ENCODE measurements around the gene CDH11. TPM values are rescaled to one million over a fixed set of nuclear protein-coding genes. Genes with fewer than 3 reads are reported as not detected.

The CDH11 gene
- total RNA-seq, 1 donor from 2014 or later, result 94.1 TPM

DNA sequence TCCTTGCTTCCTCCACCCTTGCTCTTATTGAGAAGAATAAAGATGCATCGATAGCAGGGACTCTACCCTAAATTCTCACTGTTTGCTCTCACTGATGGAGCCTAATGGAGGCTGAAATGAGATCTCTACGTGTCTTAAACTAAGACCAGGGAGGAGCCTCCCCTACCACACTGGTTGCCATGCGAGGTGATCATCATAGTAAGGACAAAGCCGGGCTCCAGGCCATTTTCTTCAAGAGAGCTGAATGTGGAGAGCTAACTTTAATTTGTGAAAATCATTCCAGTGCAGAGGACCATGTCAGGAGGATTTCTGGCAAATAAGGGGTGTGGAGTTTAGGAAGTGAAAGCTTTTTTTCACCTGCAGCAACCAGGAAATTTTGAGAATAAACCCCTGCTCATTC, 5.6 kb downstream of the CDH11 start:
- peaks cover 7% of the 10 kb centered on the region for H3K4me1 ChIP-seq
- intact Hi-C loops (cut with DNase I), result no loop called here
- no peak overlapping the region for H3K27ac ChIP-seq
- no peak overlapping the region for H3K4me3 ChIP-seq
- H3K27me3 ChIP-seq (ENCODE audit: low read depth), result peaks cover 11% of the 10 kb centered on the region
- H3K36me3 ChIP-seq, result no peaks in the 10 kb centered on the region
- no peak for ATAC-seq
- TF ChIP-seq, protein P1, sequence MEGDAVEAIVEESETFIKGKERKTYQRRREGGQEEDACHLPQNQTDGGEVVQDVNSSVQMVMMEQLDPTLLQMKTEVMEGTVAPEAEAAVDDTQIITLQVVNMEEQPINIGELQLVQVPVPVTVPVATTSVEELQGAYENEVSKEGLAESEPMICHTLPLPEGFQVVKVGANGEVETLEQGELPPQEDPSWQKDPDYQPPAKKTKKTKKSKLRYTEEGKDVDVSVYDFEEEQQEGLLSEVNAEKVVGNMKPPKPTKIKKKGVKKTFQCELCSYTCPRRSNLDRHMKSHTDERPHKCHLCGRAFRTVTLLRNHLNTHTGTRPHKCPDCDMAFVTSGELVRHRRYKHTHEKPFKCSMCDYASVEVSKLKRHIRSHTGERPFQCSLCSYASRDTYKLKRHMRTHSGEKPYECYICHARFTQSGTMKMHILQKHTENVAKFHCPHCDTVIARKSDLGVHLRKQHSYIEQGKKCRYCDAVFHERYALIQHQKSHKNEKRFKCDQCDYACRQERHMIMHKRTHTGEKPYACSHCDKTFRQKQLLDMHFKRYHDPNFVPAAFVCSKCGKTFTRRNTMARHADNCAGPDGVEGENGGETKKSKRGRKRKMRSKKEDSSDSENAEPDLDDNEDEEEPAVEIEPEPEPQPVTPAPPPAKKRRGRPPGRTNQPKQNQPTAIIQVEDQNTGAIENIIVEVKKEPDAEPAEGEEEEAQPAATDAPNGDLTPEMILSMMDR (IDR thresholded peaks at IDR 0.05), result no peak
- no peaks in the 10 kb centered on the region for H3K9me3 ChIP-seq
- DNase-seq, result no peak

DNA sequence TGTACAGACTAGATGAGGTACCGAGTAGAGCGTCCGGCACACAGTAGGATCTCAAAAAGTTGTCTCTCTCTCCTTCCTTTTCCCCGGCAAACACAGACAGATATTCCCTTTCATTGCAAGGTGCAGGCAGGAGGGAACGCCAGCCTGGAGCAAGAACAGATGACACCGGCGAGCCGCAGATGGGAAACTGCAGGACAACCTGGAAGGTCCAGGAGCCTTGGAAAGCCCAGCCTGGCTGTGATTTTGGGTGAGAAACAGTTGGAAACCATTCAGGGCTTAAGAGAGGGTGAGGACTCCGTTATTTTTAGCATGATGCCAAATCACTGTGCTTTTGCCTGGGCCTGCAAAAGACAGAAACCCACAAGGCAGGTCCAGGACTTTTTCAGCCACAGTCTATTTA, 7.3 kb downstream of the CDH11 start:
- TF ChIP-seq, protein P1 (IDR thresholded peaks at IDR 0.05), result no peak
- H3K9me3 ChIP-seq, result no peaks in the 10 kb centered on the region
- H3K27me3 ChIP-seq (ENCODE audit: low read depth), result no peaks in the 10 kb centered on the region
- no peak overlapping the region for H3K4me3 ChIP-seq
- DNase-seq (no peak), ATAC-seq (no peak)
- no peak overlapping the region for H3K27ac ChIP-seq
- no peaks in the 10 kb centered on the region for H3K4me1 ChIP-seq
- intact Hi-C loops (cut with DNase I), result no loop called here
- no peaks in the 10 kb centered on the region for H3K36me3 ChIP-seq

DNA sequence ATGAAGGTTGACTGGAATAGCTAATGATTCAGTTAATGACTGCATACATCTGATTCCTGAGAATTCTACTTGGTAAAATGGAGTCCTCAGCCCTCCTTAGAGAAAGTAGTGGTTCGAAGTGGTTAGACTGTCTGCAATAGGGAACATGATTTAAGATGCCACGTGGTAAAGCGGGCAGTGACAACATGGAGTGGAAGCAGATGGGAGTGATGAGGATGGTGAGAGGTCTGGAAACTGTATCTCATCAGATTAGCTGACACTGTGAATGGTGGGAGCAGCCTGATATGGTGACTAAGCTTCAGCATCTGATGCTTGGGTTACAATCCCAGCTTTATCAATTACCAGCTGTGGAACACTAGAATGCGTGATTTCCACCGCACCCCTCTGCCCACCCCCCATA, 8.4 kb downstream of the CDH11 start:
- ATAC-seq (no peak), DNase-seq (no peak)
- no peaks in the 10 kb centered on the region for H3K9me3 ChIP-seq
- no peak overlapping the region for H3K4me3 ChIP-seq
- H3K4me1 ChIP-seq, result no peaks in the 10 kb centered on the region
- H3K36me3 ChIP-seq, result no peaks in the 10 kb centered on the region
- no peaks in the 10 kb centered on the region for H3K27me3 ChIP-seq (ENCODE audit: low read depth)
- TF ChIP-seq, protein P1 (IDR thresholded peaks at IDR 0.05), result no peak
- intact Hi-C loops (cut with DNase I), result no loop called here
- H3K27ac ChIP-seq, result no peak overlapping the region

DNA sequence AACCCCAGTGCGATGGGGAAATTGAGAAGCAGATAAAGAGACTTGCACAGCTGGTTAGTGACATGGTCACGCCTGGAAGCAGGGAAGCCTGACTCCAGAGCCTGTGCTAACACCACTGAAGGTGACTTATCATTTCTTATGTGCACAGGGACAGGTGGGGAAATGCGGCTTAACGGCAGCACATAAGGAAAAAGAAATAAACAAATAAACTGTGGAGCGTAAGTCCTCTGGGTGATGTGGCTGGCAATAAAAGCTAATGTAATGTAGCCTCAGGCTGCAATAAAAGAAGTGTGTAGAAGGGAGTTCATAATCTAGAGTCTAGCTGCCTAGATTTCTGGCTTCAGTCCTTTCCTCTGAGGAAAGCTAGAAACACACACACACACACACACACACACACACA, 10.6 kb downstream of the CDH11 start:
- no peak overlapping the region for H3K4me3 ChIP-seq
- intact Hi-C loops (cut with DNase I), result no loop called here
- H3K36me3 ChIP-seq, result no peaks in the 10 kb centered on the region
- TF ChIP-seq, protein P1 (IDR thresholded peaks at IDR 0.05), result no peak
- DNase-seq (no peak), ATAC-seq (no peak)
- no peaks in the 10 kb centered on the region for H3K4me1 ChIP-seq
- no peak overlapping the region for H3K27ac ChIP-seq
- no peaks in the 10 kb centered on the region for H3K27me3 ChIP-seq (ENCODE audit: low read depth)
- no peaks in the 10 kb centered on the region for H3K9me3 ChIP-seq

DNA sequence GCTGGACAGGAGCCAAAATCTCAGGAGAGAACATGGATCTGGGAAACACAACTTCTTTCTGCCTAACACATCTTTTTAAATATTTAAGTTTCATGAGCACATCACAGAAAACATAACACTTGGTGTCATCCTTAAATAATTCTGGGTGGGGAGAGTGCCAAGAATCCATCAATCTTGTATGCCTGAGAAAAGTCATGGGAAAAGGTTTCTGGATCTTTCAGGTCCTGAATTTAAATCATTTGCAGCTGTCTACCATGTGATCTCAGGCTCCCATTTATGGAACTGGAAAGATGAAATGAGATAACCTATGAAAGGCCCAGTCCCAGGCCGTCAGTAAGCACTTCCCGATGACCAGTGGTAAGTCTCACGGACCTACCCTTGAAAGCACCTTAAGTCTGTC, 15.1 kb downstream of the CDH11 start:
- Histone ChIP-seq H3K36me3 (no peaks in the 10 kb centered on the region), H3K27me3 (ENCODE audit: low read depth) (no peaks in the 10 kb centered on the region), H3K27ac (no peak overlapping the region), H3K9me3 (no peaks in the 10 kb centered on the region), H3K4me3 (no peak overlapping the region), H3K4me1 (no peaks in the 10 kb centered on the region)
- ATAC-seq (no peak), DNase-seq (no peak)
- TF ChIP-seq, protein P1 (IDR thresholded peaks at IDR 0.05), result no peak
- intact Hi-C loops (cut with DNase I), result no loop called here

DNA sequence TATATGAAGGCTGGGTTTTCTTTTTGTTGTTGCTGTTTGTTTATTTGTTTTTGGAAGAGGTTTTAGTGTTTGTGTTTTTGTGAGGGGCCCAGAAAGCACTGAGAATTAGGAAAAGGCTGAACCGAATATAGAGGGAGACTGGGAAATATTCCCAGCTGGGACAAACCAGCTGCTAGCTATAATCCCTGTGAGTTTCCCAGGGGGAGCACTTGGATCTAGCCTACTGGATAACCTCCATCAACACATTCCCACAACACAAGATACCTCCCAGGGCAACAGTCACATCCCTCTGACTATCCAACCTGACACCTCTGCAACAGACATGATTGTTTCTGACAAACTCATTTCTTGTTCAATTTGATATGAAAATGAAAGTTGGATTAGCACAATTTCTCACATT, 16.7 kb downstream of the CDH11 start:
- ATAC-seq (no peak), DNase-seq (no peak)
- Histone ChIP-seq H3K9me3 (no peaks in the 10 kb centered on the region), H3K27me3 (ENCODE audit: low read depth) (no peaks in the 10 kb centered on the region), H3K4me3 (no peak overlapping the region), H3K36me3 (no peaks in the 10 kb centered on the region), H3K4me1 (no peaks in the 10 kb centered on the region), H3K27ac (no peak overlapping the region)
- TF ChIP-seq, protein P1 (IDR thresholded peaks at IDR 0.05), result no peak
- intact Hi-C loops (cut with DNase I), result no loop called here

Measured in lower lobe of right lung (tissue), 2 donors.